GM23338 (cell line): ENCODE results near the gene LRRC34. TPM values are rescaled to one million over a fixed set of nuclear protein-coding genes. Genes with fewer than 3 reads are reported as not detected.

Experiments used
- ATAC-seq: fragments of 200-7000 bp; cut with Tn5 transposase; 3 replicates; pipeline ENCODE4 v1.9.1; 2020
- DNase-seq: peaks from one replicate; pipeline ENCODE4 v3.0.0-alpha.2; 2015; ENCODE audit warnings: low spot score
- H2AFZ ChIP-seq: fragments of 200-600 bp; sonication (generic); 2 replicates; pipeline ENCODE4 v1.8.0; 2016; ENCODE audit warnings: antibody characterized with exemption, mild to moderate bottlenecking, moderate library complexity
- H3F3A ChIP-seq: fragments of 200-600 bp; sonication (generic); replicated peaks from 2 replicates; pipeline ENCODE4 v1.8.0; 2017; ENCODE audit warnings: antibody characterized with exemption, mixed run types, low read depth
- H3K27ac ChIP-seq: fragments of 200-600 bp; sonication (generic); 2 replicates; pipeline ENCODE4 v1.6.1; 2016; ENCODE audit warnings: low read depth
- H3K27me3 ChIP-seq: fragments of 200-600 bp; sonication (generic); 2 replicates; pipeline ENCODE4 v1.8.0; 2016; ENCODE audit warnings: mild to moderate bottlenecking, mixed run types, moderate library complexity; ENCODE audit not compliant: insufficient read depth
- H3K36me3 ChIP-seq: fragments of 200-600 bp; sonication (generic); 2 replicates; pipeline ENCODE4 v1.8.0; 2016; ENCODE audit warnings: mild to moderate bottlenecking; ENCODE audit not compliant: insufficient read depth
- H3K4me1 ChIP-seq: fragments of 200-600 bp; sonication (generic); 2 replicates; pipeline ENCODE4 v1.8.0; 2016; ENCODE audit warnings: mild to moderate bottlenecking, moderate library complexity; ENCODE audit not compliant: insufficient read depth
- H3K4me2 ChIP-seq: fragments of 200-600 bp; sonication (generic); 2 replicates; pipeline ENCODE4 v1.7.1; 2017; ENCODE audit warnings: mixed run types
- H3K4me3 ChIP-seq: fragments of 200-600 bp; sonication (generic); 2 replicates; pipeline ENCODE4 v1.6.1; 2016; ENCODE audit warnings: mixed run types
- H3K79me2 ChIP-seq: fragments of 200-600 bp; sonication (generic); replicated peaks from 2 replicates; pipeline ENCODE4 v1.8.0; 2017; ENCODE audit warnings: mild to moderate bottlenecking; ENCODE audit not compliant: insufficient read depth
- H3K9me2 ChIP-seq: fragments of 200-600 bp; sonication (generic); 2 replicates; pipeline ENCODE4 v1.8.0; 2017; ENCODE audit not compliant: insufficient read depth
- H4K20me1 ChIP-seq: fragments of 200-600 bp; sonication (generic); replicated peaks from 2 replicates; pipeline ENCODE4 v1.8.0; 2017; ENCODE audit warnings: mild to moderate bottlenecking; ENCODE audit not compliant: insufficient read depth
- H3K27ac Mint-ChIP-seq: 2 replicates; pipeline ENCODE4 v1.8.0; 2020; ENCODE audit warnings: inconsistent platforms, mild to moderate bottlenecking, moderate library complexity, mixed read lengths
- H3K27me3 Mint-ChIP-seq: 3 replicates; pipeline ENCODE4 v1.8.0; 2022; ENCODE audit warnings: low read depth, mild to moderate bottlenecking, moderate library complexity, mixed read lengths, inconsistent platforms; ENCODE audit not compliant: insufficient read depth, poor library complexity
- H3K36me3 Mint-ChIP-seq: 3 replicates; pipeline ENCODE4 v1.8.0; 2021; ENCODE audit warnings: low read depth, mild to moderate bottlenecking, inconsistent platforms, moderate library complexity, mixed read lengths
- H3K4me1 Mint-ChIP-seq: 3 replicates; pipeline ENCODE4 v1.8.0; 2020; ENCODE audit warnings: mild to moderate bottlenecking, inconsistent platforms, mixed read lengths
- H3K4me3 Mint-ChIP-seq: 3 replicates; pipeline ENCODE4 v1.8.0; 2021; ENCODE audit warnings: moderate library complexity, mild to moderate bottlenecking, inconsistent platforms, mixed read lengths
- H3K9me3 Mint-ChIP-seq: 3 replicates; pipeline ENCODE4 v1.8.0; 2020; ENCODE audit warnings: moderate library complexity, mild to moderate bottlenecking, inconsistent platforms, mixed read lengths
- CREB1 ChIP-seq: fragments of 250-450 bp; sonication (Bioruptor Pico); IDR thresholded peaks from 2 replicates; pipeline ENCODE4 v1.5.0; 2020; ENCODE audit warnings: low read depth, mild to moderate bottlenecking, moderate library complexity
- EZH2 ChIP-seq: fragments of 200-600 bp; sonication (generic); IDR thresholded peaks from one replicate; pipeline ENCODE4 v1.8.0; 2017; ENCODE audit warnings: antibody characterized with exemption, mild to moderate bottlenecking, low read depth; ENCODE audit not compliant: unreplicated experiment
- EZH2phosphoT487 ChIP-seq: fragments of 200-600 bp; sonication (generic); IDR thresholded peaks from one replicate; pipeline ENCODE4 v1.8.1; 2018; ENCODE audit warnings: antibody characterized with exemption; ENCODE audit not compliant: unreplicated experiment
- NANOG ChIP-seq: IDR thresholded peaks from 2 replicates; pipeline ENCODE4 v1.6.1; 2016; ENCODE audit warnings: antibody characterized with exemption, borderline replicate concordance
- POLR2AphosphoS5 ChIP-seq: IDR thresholded peaks from 2 replicates; pipeline ENCODE4 v1.6.1; 2016; ENCODE audit warnings: antibody characterized with exemption, low read depth
- ZNF114 ChIP-seq: fragments of 250-450 bp; sonication (Bioruptor Pico); IDR thresholded peaks from 2 replicates; pipeline ENCODE4 v1.5.0; 2020; ENCODE audit warnings: mild to moderate bottlenecking, moderate library complexity
- polyA plus RNA-seq: library from polyadenylated mRNA; unstranded; fragments of >200 nt; fragmentation: Nextera tagmentation; extraction: Ambion mirVana; gene quantifications from 2 replicates; pipeline ENCODE4 v1.2.1, GENCODE V29; 2016
- total RNA-seq: library from RNA; depleted of rRNA; stranded (reverse); fragments of >200 nt; shearing (Covaris generic); gene quantifications from 2 replicates; pipeline ENCODE4 v1.2.3, GENCODE V29; 2014
- TF ChIP-seq, protein P1 (sequence below): fragments of 250-450 bp; sonication (Bioruptor Pico); IDR thresholded peaks from 2 replicates; pipeline ENCODE4 v1.5.0; 2020; ENCODE audit warnings: mild to moderate bottlenecking, moderate library complexity
- TF ChIP-seq, protein P2 (sequence below): IDR thresholded peaks from 2 replicates; pipeline ENCODE4 v1.6.1; 2016; ENCODE audit warnings: antibody characterized with exemption
- TF ChIP-seq, protein P3 (sequence below), 2 experiments: fragments of 200-600 bp in 1 of 2; sonication (generic) in 1 of 2; conservative IDR thresholded peaks; 2 replicates each; pipeline versions ENCODE4 v1.5.1 to v1.6.1; 2016 to 2017; ENCODE audit warnings: antibody characterized with exemption in 2 of 2, low read depth in 2 of 2, mild to moderate bottlenecking in 2 of 2, moderate library complexity in 1 of 2
- TF ChIP-seq, protein P4 (sequence below): IDR thresholded peaks from one replicate; pipeline ENCODE4 v1.6.1; 2018; ENCODE audit warnings: antibody characterized with exemption; ENCODE audit not compliant: unreplicated experiment

The LRRC34 gene
- total and polyA plus RNA-seq, 2 experiments from 2014 or later, result 9.1 to 15.7 TPM

DNA sequence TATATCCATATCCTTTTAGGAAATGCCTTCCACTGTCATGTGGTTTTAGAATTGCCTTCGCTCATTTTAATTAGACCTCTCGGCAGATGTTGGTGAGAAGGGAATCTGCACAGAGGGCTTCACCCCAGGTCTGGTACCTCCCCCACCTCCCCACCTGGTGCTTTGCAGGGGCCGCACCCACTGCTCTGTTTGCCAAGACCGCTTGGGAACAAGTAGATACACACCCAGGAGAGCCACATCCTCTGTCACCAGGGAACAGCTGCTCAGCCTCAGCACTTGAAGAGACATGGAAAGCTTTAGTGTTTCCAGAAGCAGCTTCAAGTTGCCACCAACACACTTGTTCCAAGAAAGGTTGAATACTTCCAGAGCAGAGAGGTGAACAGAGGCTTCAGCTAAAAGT lies 35.2 kb upstream of the LRRC34 start:
- Histone ChIP-seq H3K4me3 (no peak overlapping the region), H3K27me3 (no peaks in the 10 kb centered on the region), H2AFZ (peak overlapping the region; percentile 88), H3K4me1 (no peaks in the 10 kb centered on the region), H3F3A (no peaks in the 10 kb centered on the region), H3K79me2 (no peaks in the 10 kb centered on the region), H3K4me2 (no peak overlapping the region), H3K9me2 (no peaks in the 10 kb centered on the region), H4K20me1 (no peaks in the 10 kb centered on the region), H3K36me3 (no peaks in the 10 kb centered on the region), H3K27ac (no peak overlapping the region)
- H3K4me3 Mint-ChIP-seq, result no peak overlapping the region
- no peaks in the 10 kb centered on the region; the same call in 2 of the 3 replicates for H3K4me1 Mint-ChIP-seq
- no peak for TF ChIP-seq EZH2phosphoT487
- no peak for TF ChIP-seq ZNF114 (CRISPR knock-in tag)
- TF ChIP-seq, protein P1, sequence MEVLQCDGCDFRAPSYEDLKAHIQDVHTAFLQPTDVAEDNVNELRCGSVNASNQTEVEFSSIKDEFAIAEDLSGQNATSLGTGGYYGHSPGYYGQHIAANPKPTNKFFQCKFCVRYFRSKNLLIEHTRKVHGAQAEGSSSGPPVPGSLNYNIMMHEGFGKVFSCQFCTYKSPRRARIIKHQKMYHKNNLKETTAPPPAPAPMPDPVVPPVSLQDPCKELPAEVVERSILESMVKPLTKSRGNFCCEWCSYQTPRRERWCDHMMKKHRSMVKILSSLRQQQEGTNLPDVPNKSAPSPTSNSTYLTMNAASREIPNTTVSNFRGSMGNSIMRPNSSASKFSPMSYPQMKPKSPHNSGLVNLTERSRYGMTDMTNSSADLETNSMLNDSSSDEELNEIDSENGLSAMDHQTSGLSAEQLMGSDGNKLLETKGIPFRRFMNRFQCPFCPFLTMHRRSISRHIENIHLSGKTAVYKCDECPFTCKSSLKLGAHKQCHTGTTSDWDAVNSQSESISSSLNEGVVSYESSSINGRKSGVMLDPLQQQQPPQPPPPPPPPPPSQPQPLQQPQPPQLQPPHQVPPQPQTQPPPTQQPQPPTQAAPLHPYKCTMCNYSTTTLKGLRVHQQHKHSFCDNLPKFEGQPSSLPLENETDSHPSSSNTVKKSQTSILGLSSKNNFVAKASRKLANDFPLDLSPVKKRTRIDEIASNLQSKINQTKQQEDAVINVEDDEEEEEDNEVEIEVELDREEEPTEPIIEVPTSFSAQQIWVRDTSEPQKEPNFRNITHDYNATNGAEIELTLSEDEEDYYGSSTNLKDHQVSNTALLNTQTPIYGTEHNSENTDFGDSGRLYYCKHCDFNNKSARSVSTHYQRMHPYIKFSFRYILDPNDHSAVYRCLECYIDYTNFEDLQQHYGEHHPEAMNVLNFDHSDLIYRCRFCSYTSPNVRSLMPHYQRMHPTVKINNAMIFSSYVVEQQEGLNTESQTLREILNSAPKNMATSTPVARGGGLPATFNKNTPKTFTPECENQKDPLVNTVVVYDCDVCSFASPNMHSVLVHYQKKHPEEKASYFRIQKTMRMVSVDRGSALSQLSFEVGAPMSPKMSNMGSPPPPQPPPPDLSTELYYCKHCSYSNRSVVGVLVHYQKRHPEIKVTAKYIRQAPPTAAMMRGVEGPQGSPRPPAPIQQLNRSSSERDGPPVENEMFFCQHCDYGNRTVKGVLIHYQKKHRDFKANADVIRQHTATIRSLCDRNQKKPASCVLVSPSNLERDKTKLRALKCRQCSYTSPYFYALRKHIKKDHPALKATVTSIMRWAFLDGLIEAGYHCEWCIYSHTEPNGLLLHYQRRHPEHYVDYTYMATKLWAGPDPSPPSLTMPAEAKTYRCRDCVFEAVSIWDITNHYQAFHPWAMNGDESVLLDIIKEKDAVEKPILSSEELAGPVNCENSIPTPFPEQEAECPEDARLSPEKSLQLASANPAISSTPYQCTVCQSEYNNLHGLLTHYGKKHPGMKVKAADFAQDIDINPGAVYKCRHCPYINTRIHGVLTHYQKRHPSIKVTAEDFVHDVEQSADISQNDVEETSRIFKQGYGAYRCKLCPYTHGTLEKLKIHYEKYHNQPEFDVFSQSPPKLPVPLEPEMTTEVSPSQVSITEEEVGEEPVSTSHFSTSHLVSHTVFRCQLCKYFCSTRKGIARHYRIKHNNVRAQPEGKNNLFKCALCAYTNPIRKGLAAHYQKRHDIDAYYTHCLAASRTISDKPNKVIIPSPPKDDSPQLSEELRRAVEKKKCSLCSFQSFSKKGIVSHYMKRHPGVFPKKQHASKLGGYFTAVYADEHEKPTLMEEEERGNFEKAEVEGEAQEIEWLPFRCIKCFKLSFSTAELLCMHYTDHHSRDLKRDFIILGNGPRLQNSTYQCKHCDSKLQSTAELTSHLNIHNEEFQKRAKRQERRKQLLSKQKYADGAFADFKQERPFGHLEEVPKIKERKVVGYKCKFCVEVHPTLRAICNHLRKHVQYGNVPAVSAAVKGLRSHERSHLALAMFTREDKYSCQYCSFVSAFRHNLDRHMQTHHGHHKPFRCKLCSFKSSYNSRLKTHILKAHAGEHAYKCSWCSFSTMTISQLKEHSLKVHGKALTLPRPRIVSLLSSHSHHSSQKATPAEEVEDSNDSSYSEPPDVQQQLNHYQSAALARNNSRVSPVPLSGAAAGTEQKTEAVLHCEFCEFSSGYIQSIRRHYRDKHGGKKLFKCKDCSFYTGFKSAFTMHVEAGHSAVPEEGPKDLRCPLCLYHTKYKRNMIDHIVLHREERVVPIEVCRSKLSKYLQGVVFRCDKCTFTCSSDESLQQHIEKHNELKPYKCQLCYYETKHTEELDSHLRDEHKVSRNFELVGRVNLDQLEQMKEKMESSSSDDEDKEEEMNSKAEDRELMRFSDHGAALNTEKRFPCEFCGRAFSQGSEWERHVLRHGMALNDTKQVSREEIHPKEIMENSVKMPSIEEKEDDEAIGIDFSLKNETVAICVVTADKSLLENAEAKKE (CRISPR knock-in tag), result no peak
- TF ChIP-seq, protein P2, sequence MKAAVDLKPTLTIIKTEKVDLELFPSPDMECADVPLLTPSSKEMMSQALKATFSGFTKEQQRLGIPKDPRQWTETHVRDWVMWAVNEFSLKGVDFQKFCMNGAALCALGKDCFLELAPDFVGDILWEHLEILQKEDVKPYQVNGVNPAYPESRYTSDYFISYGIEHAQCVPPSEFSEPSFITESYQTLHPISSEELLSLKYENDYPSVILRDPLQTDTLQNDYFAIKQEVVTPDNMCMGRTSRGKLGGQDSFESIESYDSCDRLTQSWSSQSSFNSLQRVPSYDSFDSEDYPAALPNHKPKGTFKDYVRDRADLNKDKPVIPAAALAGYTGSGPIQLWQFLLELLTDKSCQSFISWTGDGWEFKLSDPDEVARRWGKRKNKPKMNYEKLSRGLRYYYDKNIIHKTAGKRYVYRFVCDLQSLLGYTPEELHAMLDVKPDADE, result no peak
- TF ChIP-seq NANOG, result no peak
- TF ChIP-seq CREB1 (CRISPR knock-in tag), result no peak
- TF ChIP-seq, protein P3, sequence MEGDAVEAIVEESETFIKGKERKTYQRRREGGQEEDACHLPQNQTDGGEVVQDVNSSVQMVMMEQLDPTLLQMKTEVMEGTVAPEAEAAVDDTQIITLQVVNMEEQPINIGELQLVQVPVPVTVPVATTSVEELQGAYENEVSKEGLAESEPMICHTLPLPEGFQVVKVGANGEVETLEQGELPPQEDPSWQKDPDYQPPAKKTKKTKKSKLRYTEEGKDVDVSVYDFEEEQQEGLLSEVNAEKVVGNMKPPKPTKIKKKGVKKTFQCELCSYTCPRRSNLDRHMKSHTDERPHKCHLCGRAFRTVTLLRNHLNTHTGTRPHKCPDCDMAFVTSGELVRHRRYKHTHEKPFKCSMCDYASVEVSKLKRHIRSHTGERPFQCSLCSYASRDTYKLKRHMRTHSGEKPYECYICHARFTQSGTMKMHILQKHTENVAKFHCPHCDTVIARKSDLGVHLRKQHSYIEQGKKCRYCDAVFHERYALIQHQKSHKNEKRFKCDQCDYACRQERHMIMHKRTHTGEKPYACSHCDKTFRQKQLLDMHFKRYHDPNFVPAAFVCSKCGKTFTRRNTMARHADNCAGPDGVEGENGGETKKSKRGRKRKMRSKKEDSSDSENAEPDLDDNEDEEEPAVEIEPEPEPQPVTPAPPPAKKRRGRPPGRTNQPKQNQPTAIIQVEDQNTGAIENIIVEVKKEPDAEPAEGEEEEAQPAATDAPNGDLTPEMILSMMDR (conservative IDR thresholded peaks at IDR 0.05; ENCODE audit: low read depth in 2 of 2), result no peak
- TF ChIP-seq, protein P4, sequence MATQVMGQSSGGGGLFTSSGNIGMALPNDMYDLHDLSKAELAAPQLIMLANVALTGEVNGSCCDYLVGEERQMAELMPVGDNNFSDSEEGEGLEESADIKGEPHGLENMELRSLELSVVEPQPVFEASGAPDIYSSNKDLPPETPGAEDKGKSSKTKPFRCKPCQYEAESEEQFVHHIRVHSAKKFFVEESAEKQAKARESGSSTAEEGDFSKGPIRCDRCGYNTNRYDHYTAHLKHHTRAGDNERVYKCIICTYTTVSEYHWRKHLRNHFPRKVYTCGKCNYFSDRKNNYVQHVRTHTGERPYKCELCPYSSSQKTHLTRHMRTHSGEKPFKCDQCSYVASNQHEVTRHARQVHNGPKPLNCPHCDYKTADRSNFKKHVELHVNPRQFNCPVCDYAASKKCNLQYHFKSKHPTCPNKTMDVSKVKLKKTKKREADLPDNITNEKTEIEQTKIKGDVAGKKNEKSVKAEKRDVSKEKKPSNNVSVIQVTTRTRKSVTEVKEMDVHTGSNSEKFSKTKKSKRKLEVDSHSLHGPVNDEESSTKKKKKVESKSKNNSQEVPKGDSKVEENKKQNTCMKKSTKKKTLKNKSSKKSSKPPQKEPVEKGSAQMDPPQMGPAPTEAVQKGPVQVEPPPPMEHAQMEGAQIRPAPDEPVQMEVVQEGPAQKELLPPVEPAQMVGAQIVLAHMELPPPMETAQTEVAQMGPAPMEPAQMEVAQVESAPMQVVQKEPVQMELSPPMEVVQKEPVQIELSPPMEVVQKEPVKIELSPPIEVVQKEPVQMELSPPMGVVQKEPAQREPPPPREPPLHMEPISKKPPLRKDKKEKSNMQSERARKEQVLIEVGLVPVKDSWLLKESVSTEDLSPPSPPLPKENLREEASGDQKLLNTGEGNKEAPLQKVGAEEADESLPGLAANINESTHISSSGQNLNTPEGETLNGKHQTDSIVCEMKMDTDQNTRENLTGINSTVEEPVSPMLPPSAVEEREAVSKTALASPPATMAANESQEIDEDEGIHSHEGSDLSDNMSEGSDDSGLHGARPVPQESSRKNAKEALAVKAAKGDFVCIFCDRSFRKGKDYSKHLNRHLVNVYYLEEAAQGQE, result no peak
- TF ChIP-seq EZH2, result no peak
- TF ChIP-seq POLR2AphosphoS5, result no peak
- H3K27ac Mint-ChIP-seq, result no peak overlapping the region
- DNase-seq (no peak), ATAC-seq (peak; percentile 28; the same call in 1 of the 3 replicates)
- H3K27me3 Mint-ChIP-seq, result peaks cover 1% of the 10 kb centered on the region
- no peaks in the 10 kb centered on the region; the same call in 2 of the 3 replicates for H3K9me3 Mint-ChIP-seq
- H3K36me3 Mint-ChIP-seq, result no peaks in the 10 kb centered on the region
